Measurements from ENCODE around the gene AP3S2. TPM values are rescaled to one million over a fixed set of nuclear protein-coding genes. Genes with fewer than 3 reads are reported as not detected.

Gene AP3S2
- total and polyA plus RNA-seq, 2 of the 4 experiments (the other 2 are of a cell fraction): 12.6 to 34.1 TPM

- intact Hi-C loops (cut with micrococcal nuclease): no loop called here
- no peak overlapping the region for H2AFZ ChIP-seq (replicated peaks; ENCODE audit: low read length, poor library complexity)
- no peak overlapping the region for H3K14ac ChIP-seq (replicated peaks; ENCODE audit: low read depth, low read length)
- no peak overlapping the region for H2AK5ac ChIP-seq (ENCODE audit: low read depth, low read length)
- DNase-seq: no peak
- H2AK9ac ChIP-seq (replicated peaks; ENCODE audit: low read depth, low read length, poor library complexity): peak overlapping the region; percentile 55
- no peaks in the 10 kb centered on the region for H3K9me3 ChIP-seq (ENCODE audit: control insufficient read depth, insufficient read depth, low read length)
- H3K9ac ChIP-seq (ENCODE audit: low read depth, low read length): no peak overlapping the region
- dilution Hi-C loops (cut with HindIII; ENCODE audit: low sequenced_read_pairs, unreplicated experiment): no loop called here
- no peak overlapping the region for H3K4me2 ChIP-seq (ENCODE audit: low read depth, low read length)
- H3K4me3 ChIP-seq (ENCODE audit: insufficient read depth, low read depth, low read length): no peak overlapping the region
- H3K27me3 ChIP-seq (ENCODE audit: control insufficient read depth, insufficient read depth, low read length): no peaks in the 10 kb centered on the region
- H4K8ac ChIP-seq (ENCODE audit: low read depth in 2 of 2, low read length in 2 of 2): no peak overlapping the region
- H3K79me1 ChIP-seq (ENCODE audit: low read depth in 1 of 2, low read length in 2 of 2): peaks cover 2 to 16% of the 10 kb centered on the region in 2 experiments; a peak in 3 of 4 replicates
- H3K4ac ChIP-seq (ENCODE audit: low read depth, low read length): no peak overlapping the region
- ChIA-PET POLR2A (ENCODE audit: unreplicated experiment) (no interaction called here), CTCF (no interaction called here)
- H4K91ac ChIP-seq (ENCODE audit: insufficient read depth, low read depth, low read length): no peak overlapping the region
- H3K27ac ChIP-seq (ENCODE audit: insufficient read depth, low read length): no peak overlapping the region
- H2BK120ac ChIP-seq (ENCODE audit: low read depth, low read length): no peak overlapping the region
- no peak overlapping the region for H3K23ac ChIP-seq (ENCODE audit: low read depth, low read length)
- no peak overlapping the region for H2BK15ac ChIP-seq (ENCODE audit: low read depth, low read length)
- peaks cover 6% of the 10 kb centered on the region for H3K9me1 ChIP-seq (ENCODE audit: insufficient read depth, low read length)
- no peak for TF ChIP-seq ELK1 (IDR thresholded peaks at IDR 0.05; ENCODE audit: borderline replicate concordance, low read depth, low read length)
- no peak for TF ChIP-seq USF2 (IDR thresholded peaks at IDR 0.05; ENCODE audit: low read depth, low read length)
- TF ChIP-seq NFE2L2 (IDR thresholded peaks at IDR 0.05; ENCODE audit: low read depth, low read length): no peak
- TF ChIP-seq RCOR1 (IDR thresholded peaks at IDR 0.05; ENCODE audit: insufficient replicate concordance, low read length): no peak
- no peak for TF ChIP-seq MAFK (IDR thresholded peaks at IDR 0.05; ENCODE audit: low read depth, low read length)
- no peak for TF ChIP-seq POLR2A (IDR thresholded peaks at IDR 0.05; ENCODE audit: low read depth, low read length)
- no peak for TF ChIP-seq MAZ (IDR thresholded peaks at IDR 0.05; ENCODE audit: borderline replicate concordance, low read depth, low read length)
- no peak for TF ChIP-seq RFX5 (IDR thresholded peaks at IDR 0.05; ENCODE audit: low read depth, low read length)
- no peak for TF ChIP-seq MXI1 (IDR thresholded peaks at IDR 0.05; ENCODE audit: borderline replicate concordance, low read depth, low read length)
- no peak for TF ChIP-seq RAD21 (IDR thresholded peaks at IDR 0.05; ENCODE audit: low read length)
- no peak for TF ChIP-seq CHD1 (IDR thresholded peaks at IDR 0.05; ENCODE audit: low read depth, low read length)
- TF ChIP-seq SMC3 (IDR thresholded peaks at IDR 0.05; ENCODE audit: low read depth, low read length): no peak
- no peak for TF ChIP-seq BHLHE40 (IDR thresholded peaks at IDR 0.05; ENCODE audit: low read depth, low read length)
- H4K20me1 ChIP-seq (ENCODE audit: insufficient read depth, low read length): no peaks in the 10 kb centered on the region
- H2BK5ac ChIP-seq (ENCODE audit: low read depth, low read length, poor library complexity, severe bottlenecking): no peak overlapping the region
- H3K4me1 ChIP-seq (ENCODE audit: control insufficient read depth, insufficient read depth, low read length): peaks cover 7% of the 10 kb centered on the region
- no peak overlapping the region for H3K18ac ChIP-seq (ENCODE audit: low read depth, low read length)
- H4K5ac ChIP-seq (ENCODE audit: low read depth, low read length): no peak overlapping the region
- in situ Hi-C loops (cut with MboI; ENCODE audit: low sequenced_read_pairs): no loop called here
- H3K56ac ChIP-seq (ENCODE audit: extremely low read depth, insufficient read depth, low read length): no peak overlapping the region
- no peak overlapping the region for H2BK20ac ChIP-seq (ENCODE audit: low read depth, low read length)
- no TSS peak for BruUV-seq (replicated peaks)
- 90% methylated on average over 12 of the region's 29 CpGs; no CpG with 5 or more reads in 1 of the 2 experiments for WGBS, 2 experiments (ENCODE audit: extremely low coverage in 2 of 2, insufficient read length in 1 of 2)
- peaks cover 52% of the 10 kb centered on the region for H3K36me3 ChIP-seq (ENCODE audit: control insufficient read depth, insufficient read depth, low read length)
- ATAC-seq (ENCODE audit: low read depth): no peak
These were observed 89.6 kb downstream of the AP3S2 start for GRCh38 chr15:89803941-89804800.
